Activated CD8-positive, alpha-beta memory T cell treated with anti-CD3 and anti-CD28 coated beads, Interleukin-2, amount 50 U/mL, for 1 hour (primary cell): Measurements from ENCODE around the gene CHP1.
"Not testable (repeated sequence)": the region's sequence is repeated elsewhere in the genome, so short reads cannot be mapped to it uniquely, and the experiment has no call there.

ENCODE experiments used
- DNase-seq: peaks from one replicate; pipeline ENCODE4 v3.0.0-alpha.2; 2020; ENCODE audit errors: extremely low read depth

Gene CHP1

GRCh38 chr15:41230650-41231421, at the start of gene CHP1, which contains the start of gene EXD1:
CHP1 (plus strand) TSS chr15:41231268; CDS start chr15:41231383, 115 bp downstream.
EXD1 (minus strand) TSS chr15:41230757; CDS start chr15:41226575, 4,182 bp downstream.
- DNase-seq = peak; percentile 89

- no peak for DNase-seq
Measured at GRCh38 chr15:41182266-41182665, 48.8 kb upstream of the CHP1 start.

- no peak for DNase-seq
Measured at GRCh38 chr15:41183581-41183980, 47.5 kb upstream of the CHP1 start.

GRCh38 chr15:41194444-41194843, 36.6 kb upstream of the CHP1 start:
- no peak for DNase-seq

GRCh38 chr15:41199470-41199869, 31.6 kb upstream of the CHP1 start:
- no peak for DNase-seq

- DNase-seq = no peak
Measured at GRCh38 chr15:41203395-41203794, 27.7 kb upstream of the CHP1 start.

GRCh38 chr15:41205315-41205714, 25.8 kb upstream of the CHP1 start:
- DNase-seq = no peak

- DNase-seq = no peak
Measured at GRCh38 chr15:41207687-41208448, 23.2 kb upstream of the CHP1 start.

GRCh38 chr15:41215708-41216107, 15.4 kb upstream of the CHP1 start:
- no peak for DNase-seq

GRCh38 chr15:41218851-41219250, 12.2 kb upstream of the CHP1 start:
- no peak for DNase-seq

- DNase-seq = no peak
Measured at GRCh38 chr15:41219381-41219780, 11.7 kb upstream of the CHP1 start.

- no peak for DNase-seq
Measured at GRCh38 chr15:41230345-41230649, 771 bp upstream of the CHP1 start.

- DNase-seq = no peak
Measured at GRCh38 chr15:41231422-41232226, 556 bp downstream of the CHP1 start.

GRCh38 chr15:41233367-41233771, 2.3 kb downstream of the CHP1 start:
- no peak for DNase-seq

- not testable (repeated sequence) for DNase-seq
Measured at GRCh38 chr15:41235228-41235627, 4.2 kb downstream of the CHP1 start.

GRCh38 chr15:41235929-41236328, 4.9 kb downstream of the CHP1 start:
- no peak for DNase-seq

GRCh38 chr15:41238100-41238499, 7.0 kb downstream of the CHP1 start:
- DNase-seq = no peak

GRCh38 chr15:41241221-41241964, 10.3 kb downstream of the CHP1 start:
- no peak for DNase-seq

- DNase-seq = not testable (repeated sequence)
Measured at GRCh38 chr15:41250745-41251144, 19.7 kb downstream of the CHP1 start.

GRCh38 chr15:41251411-41251810, 20.3 kb downstream of the CHP1 start:
- no peak for DNase-seq

- DNase-seq = no peak
Measured at GRCh38 chr15:41254560-41254959, 23.5 kb downstream of the CHP1 start.

- DNase-seq = no peak
Measured at GRCh38 chr15:41256103-41256502, 25.0 kb downstream of the CHP1 start.
